Astrocyte of the spinal cord (primary cell): Measurements from ENCODE around the gene CAPN8.

Source experiments
- DNase-seq: peaks from one replicate; pipeline ENCODE4 v3.0.0; 2011; ENCODE audit warnings: low read depth, low spot score
- H3K4me3 ChIP-seq: 2 replicates; pipeline ENCODE4 v1.5.1; 2011; ENCODE audit warnings: low read depth, mild to moderate bottlenecking, low read length, moderate library complexity
- in situ Hi-C: cut with HindIII; loops from 2 replicates; pipeline ENCODE4 v1.10.0; 2017; ENCODE audit warnings: low sequenced_read_pairs
- TF ChIP-seq, protein P1 (sequence below): IDR thresholded peaks from 2 replicates; pipeline ENCODE4 v1.5.1; 2012; ENCODE audit warnings: low read depth, mild to moderate bottlenecking, low read length, inconsistent platforms

CAPN8 gene

DNA sequence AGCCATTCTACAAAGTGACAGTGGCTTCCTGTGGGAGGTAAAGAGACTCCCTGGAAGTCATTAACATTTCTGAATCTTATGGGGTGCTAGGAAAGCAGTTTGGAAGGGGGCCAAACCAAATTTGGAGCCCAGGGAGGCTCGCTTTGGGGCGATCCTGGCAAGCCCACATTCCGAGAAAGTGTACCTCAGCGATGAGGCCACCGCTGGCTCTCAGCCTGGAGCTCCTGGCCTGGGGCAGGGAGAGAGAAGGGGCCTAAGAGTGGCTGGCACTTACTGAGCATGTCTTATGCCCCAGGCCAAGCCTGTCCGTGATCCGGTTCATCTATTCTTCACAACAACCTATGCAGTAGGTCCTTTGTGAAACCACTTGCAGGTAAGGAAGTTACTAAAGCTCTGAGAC, 173.5 kb downstream of the CAPN8 start:
- TF ChIP-seq, protein P1, sequence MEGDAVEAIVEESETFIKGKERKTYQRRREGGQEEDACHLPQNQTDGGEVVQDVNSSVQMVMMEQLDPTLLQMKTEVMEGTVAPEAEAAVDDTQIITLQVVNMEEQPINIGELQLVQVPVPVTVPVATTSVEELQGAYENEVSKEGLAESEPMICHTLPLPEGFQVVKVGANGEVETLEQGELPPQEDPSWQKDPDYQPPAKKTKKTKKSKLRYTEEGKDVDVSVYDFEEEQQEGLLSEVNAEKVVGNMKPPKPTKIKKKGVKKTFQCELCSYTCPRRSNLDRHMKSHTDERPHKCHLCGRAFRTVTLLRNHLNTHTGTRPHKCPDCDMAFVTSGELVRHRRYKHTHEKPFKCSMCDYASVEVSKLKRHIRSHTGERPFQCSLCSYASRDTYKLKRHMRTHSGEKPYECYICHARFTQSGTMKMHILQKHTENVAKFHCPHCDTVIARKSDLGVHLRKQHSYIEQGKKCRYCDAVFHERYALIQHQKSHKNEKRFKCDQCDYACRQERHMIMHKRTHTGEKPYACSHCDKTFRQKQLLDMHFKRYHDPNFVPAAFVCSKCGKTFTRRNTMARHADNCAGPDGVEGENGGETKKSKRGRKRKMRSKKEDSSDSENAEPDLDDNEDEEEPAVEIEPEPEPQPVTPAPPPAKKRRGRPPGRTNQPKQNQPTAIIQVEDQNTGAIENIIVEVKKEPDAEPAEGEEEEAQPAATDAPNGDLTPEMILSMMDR, result no peak
- no peak overlapping the region for H3K4me3 ChIP-seq
- no peak for DNase-seq
- in situ Hi-C loops, result no loop called here
